Stimulated activated CD4-positive, alpha-beta T cell treated with anti-CD3 and anti-CD28 coated beads, Interleukin-12 subunit alpha, Interleukin-12 subunit beta, amount 100 ng/mL, for 24 hours (primary cell): Measurements from ENCODE around the gene SRSF6.
"Not testable (repeated sequence)": the region's sequence is repeated elsewhere in the genome, so short reads cannot be mapped to it uniquely, and the experiment has no call there.

ENCODE experiments used
- DNase-seq, 2 experiments: peaks; one replicate each; pipeline ENCODE4 v3.0.0-alpha.2; 2020; ENCODE audit warnings: low read depth in 2 of 2

SRSF6 gene

GRCh38 chr20:43457640-43458421 lies at the start of gene SRSF6:
Gene SRSF6 (plus strand): TSS chr20:43457896. CDS start chr20:43458034, 138 bp downstream.
- peak; percentile 88 to 90 for DNase-seq

DNA sequence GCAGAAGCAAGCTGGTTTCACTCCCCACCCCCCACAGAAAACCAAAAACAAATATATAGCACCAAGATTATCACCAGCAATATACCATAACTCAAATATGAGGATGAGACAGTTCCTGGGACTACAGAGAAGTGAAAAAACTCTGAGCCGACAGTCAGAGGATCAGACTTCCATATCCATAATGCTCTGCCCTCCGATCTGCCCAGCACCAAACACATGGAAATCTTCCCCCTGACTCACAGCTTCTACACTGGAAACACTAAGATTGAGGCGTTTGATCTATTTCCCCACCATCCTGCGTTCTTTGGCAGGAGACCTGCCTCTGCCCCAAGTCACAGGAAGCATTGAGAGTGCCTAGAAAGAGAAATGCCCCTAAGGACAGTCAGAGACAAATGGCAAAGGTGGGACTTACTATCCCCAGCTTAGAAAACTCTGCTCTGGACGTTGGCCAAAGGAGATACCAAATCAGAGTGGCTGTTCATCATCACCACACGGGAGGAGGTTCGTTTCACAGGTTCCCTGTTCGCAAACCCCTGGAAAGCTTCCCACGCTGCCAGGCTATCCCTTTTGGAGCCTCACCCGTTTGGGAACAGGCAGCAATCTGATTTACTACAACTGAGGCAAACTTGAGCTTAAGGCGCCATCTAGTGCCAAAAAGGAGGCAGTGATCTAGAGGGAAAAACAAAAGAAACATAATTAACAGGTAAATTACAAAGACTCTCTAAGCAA lies 48.7 kb upstream of the SRSF6 start:
- DNase-seq: no peak

GRCh38 chr20:43409577-43409913 lies 48.2 kb upstream of the SRSF6 start:
- DNase-seq: no peak

GRCh38 chr20:43415661-43416430 lies 41.9 kb upstream of the SRSF6 start:
- DNase-seq: no peak

DNA sequence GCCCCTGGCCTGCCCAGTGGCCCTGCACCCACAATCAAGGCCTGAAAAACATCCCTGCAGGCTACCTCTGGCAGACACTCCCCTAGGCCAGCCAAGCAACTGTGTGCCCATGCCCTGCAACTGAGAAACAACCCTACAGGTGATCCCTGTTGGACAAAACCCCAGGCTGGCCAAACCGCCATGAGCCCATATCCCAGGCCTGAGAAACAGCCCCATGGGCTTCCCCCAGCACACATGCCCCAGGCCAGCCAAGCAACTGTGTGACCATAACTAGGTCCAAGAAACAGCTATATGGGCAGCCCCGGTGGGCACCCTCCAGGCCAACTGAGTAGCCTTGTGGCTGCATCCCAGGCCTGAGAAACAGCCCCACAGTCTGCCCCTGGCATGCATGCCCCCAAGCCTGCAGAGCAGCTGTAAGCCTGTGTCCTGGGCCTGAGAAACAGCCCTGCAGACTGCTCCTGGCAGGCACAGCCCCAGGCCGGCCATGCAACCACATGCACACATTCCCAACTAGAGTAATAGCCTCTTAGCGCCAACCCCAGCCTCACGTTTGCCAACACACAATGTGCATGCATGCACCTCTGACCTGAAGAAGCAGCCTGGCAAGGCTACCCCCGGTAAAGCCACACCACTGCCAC lies 41.0 kb upstream of the SRSF6 start:
- DNase-seq: no peak

DNA sequence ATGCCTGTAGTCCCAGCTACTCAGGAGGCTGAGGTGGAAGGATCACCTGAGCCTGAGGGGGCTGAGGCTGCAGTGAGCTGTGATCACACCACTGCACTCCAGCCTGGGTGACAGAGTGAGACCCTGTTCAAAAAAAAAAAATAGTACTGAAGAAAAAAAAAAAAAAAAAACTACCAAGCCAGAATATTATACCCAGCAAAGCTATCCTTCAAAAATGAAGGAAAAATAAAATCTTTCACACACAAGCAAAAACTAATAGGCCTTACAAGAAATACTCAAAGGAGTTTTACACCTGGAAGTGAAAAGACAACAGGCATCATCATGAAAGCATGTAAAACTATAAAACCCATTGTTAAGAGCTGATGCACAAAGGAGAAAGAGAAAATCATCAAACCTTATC lies 37.5 kb upstream of the SRSF6 start:
- DNase-seq: no peak

DNA sequence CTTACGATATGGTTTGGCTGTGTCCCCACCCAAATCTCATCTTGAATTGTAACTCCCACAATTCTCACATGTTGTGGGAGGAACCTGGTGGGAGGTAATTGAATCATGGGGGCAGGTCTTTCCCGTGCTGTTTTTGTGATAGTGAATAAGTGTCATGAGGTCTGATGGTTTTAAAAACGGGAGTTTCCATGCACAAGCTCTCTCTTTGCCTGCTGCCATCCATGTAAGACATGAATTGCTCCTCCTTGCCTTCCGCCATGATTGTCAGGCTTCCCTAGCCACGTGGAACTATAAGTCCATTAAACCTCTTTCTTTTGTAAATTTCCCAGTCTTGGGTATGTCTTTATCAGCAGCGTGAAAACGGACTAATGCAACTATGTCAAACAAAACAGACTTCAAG lies 36.8 kb upstream of the SRSF6 start:
- not testable (repeated sequence) for DNase-seq

- no peak for DNase-seq
Measured at GRCh38 chr20:43426172-43426571, 31.5 kb upstream of the SRSF6 start.

- no peak for DNase-seq
Measured at GRCh38 chr20:43430265-43431133, 27.2 kb upstream of the SRSF6 start.

DNA sequence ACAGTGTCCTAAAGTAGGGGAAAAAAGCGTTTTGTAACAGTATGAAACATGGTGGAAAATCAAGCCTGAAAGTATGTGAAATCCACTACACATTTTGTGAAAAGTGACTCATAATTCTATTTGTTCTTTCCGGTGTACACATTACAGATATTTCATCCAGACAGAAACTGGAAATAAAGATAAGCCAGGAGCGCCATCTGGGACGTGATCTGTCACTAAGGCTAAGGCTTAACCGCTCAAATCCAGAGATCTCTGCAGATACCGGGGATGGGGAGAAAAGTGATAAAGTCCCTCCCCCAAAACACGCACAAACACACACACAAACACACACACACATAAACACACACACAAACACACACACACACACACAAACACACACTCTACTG lies 26.6 kb upstream of the SRSF6 start:
- DNase-seq: no peak

DNA sequence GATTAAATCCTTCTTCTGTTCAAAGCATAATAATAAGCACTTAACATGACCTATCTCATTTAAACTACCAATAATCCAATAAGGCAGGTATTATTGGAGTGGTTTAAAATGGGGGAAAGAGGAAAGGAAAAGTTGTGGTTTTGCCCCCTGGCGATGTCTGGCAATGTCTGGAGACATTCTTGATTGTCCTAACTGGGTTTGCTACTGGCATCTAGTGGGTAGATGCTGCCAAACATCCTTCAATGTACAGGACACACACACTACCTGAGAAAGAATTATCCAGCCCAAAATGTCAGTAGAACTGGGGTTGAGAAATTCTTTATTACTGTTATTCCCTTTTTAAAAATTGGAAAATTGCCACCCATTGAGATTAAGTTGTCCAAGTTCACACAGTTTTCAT lies 25.2 kb upstream of the SRSF6 start:
- DNase-seq: no peak

GRCh38 chr20:43433250-43433854 lies 24.3 kb upstream of the SRSF6 start:
- DNase-seq: no peak

- no peak for DNase-seq
Measured at GRCh38 chr20:43434565-43434964, 23.1 kb upstream of the SRSF6 start.

GRCh38 chr20:43438578-43439316 lies 18.9 kb upstream of the SRSF6 start:
- DNase-seq: no peak

DNA sequence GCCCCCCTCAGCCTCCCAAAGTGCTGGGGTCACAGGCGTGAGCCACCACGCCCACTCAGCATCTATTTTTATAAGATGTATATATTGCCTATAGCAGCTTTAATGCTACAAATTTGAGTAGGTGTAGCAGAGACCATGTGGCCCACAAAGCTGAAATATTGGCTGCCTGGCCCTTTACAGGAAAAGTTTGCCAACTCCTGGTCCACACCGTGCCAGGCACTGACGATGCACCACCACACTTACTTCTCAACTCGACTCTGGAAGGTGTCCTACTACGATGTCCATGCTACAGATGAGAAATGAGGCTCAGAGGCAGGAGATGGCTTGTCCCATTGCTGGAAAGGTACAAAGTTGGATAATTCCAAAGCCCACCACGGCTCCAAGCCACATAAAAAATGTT lies 17.2 kb upstream of the SRSF6 start:
- DNase-seq: no peak

GRCh38 chr20:43442282-43442880 lies 15.3 kb upstream of the SRSF6 start:
- DNase-seq: no peak

- no peak for DNase-seq
Measured at GRCh38 chr20:43444107-43444506, 13.6 kb upstream of the SRSF6 start.

- no peak for DNase-seq
Measured at GRCh38 chr20:43446361-43446879, 11.3 kb upstream of the SRSF6 start.

DNA sequence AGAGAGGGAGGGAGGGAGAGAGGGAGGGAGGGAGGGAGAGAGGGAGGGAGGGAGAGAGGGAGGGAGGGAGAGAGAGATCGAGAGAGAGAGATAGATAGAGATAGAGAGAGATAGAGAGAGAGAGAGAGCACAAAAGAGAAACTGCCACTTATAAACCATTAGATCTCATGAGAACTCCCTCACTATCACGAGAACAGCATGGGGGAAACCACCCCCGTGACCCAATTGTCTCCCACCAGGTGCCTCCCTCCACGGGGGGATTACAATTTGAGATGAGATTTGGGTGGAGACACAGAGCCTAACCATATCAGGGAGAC lies 9.3 kb upstream of the SRSF6 start:
- DNase-seq: not testable (repeated sequence)
